ACC112 (cell line): ENCODE data around the gene NACA.
A peak's percentile ranks its signal among the peaks of the same experiment; 100 is the strongest.

ENCODE experiments used
- H2AFZ ChIP-seq: fragments of 200-600 bp; sonication (generic); one replicate; pipeline ENCODE4 v1.6.0; 2017; ENCODE audit warnings: antibody characterized with exemption, low read length; ENCODE audit not compliant: unreplicated experiment
- H3K27ac ChIP-seq: fragments of 200-600 bp; sonication (generic); 2 replicates; pipeline ENCODE4 v1.5.1; 2014; ENCODE audit warnings: low read depth, mild to moderate bottlenecking, antibody characterized with exemption, low read length, moderate library complexity
- H3K27me3 ChIP-seq: fragments of 200-600 bp; sonication (generic); 2 replicates; pipeline ENCODE4 v1.6.1; 2014; ENCODE audit warnings: mild to moderate bottlenecking, antibody characterized with exemption, low read length, moderate library complexity, mixed read lengths; ENCODE audit not compliant: insufficient read depth
- H3K36me3 ChIP-seq: fragments of 200-600 bp; sonication (generic); 2 replicates; pipeline ENCODE4 v1.6.1; 2016; ENCODE audit warnings: mild to moderate bottlenecking, antibody characterized with exemption, low read length, moderate library complexity, mixed read lengths; ENCODE audit not compliant: insufficient read depth
- H3K4me1 ChIP-seq: fragments of 200-600 bp; sonication (generic); one replicate; pipeline ENCODE4 v1.6.1; 2016; ENCODE audit warnings: low read length, mixed read lengths; ENCODE audit not compliant: insufficient read depth, unreplicated experiment, control insufficient read depth
- H3K4me3 ChIP-seq: fragments of 200-600 bp; sonication (generic); 2 replicates; pipeline ENCODE4 v1.5.1; 2014; ENCODE audit warnings: mild to moderate bottlenecking, low read depth, low read length
- H3K79me2 ChIP-seq: fragments of 200-600 bp; sonication (generic); one replicate; pipeline ENCODE4 v1.6.0; 2016; ENCODE audit warnings: low read length; ENCODE audit not compliant: control insufficient read depth, unreplicated experiment, insufficient read depth

Gene NACA

GRCh38 chr12:56724972-56725722 lies at the start of gene NACA:
Gene NACA (minus strand): TSS chr12:56725299. CDS start chr12:56724521, 778 bp downstream.
- H3K27ac ChIP-seq: peak within 1 kb of the TSS; percentile 80
- H3K36me3 ChIP-seq: peaks cover 32% of the 10 kb centered on the region
- no peaks in the 10 kb centered on the region for H3K27me3 ChIP-seq
- H2AFZ ChIP-seq: peak within 1 kb of the TSS; percentile 97
- H3K4me3 ChIP-seq: peak within 1 kb of the TSS; percentile 92
- peaks cover 50% of the 10 kb centered on the region for H3K79me2 ChIP-seq
- peaks cover 34% of the 10 kb centered on the region for H3K4me1 ChIP-seq

- H3K79me2 ChIP-seq: no peaks in the 10 kb centered on the region
- no peaks in the 10 kb centered on the region for H3K27me3 ChIP-seq
- no peak overlapping the region for H2AFZ ChIP-seq
- H3K4me3 ChIP-seq: no peak overlapping the region
- H3K27ac ChIP-seq: no peak overlapping the region
- H3K4me1 ChIP-seq: no peaks in the 10 kb centered on the region
- no peaks in the 10 kb centered on the region for H3K36me3 ChIP-seq
Measured at GRCh38 chr12:56773113-56773512, 48.0 kb upstream of the NACA start.

GRCh38 chr12:56772625-56773024 lies 47.5 kb upstream of the NACA start:
- Histone ChIP-seq H3K27ac (no peak overlapping the region), H3K27me3 (no peaks in the 10 kb centered on the region), H3K36me3 (no peaks in the 10 kb centered on the region), H3K4me1 (no peaks in the 10 kb centered on the region), H3K79me2 (no peaks in the 10 kb centered on the region), H2AFZ (no peak overlapping the region), H3K4me3 (no peak overlapping the region)

- no peak overlapping the region for H3K4me3 ChIP-seq
- H3K27me3 ChIP-seq: no peaks in the 10 kb centered on the region
- no peaks in the 10 kb centered on the region for H3K79me2 ChIP-seq
- H3K4me1 ChIP-seq: no peaks in the 10 kb centered on the region
- no peak overlapping the region for H2AFZ ChIP-seq
- no peaks in the 10 kb centered on the region for H3K36me3 ChIP-seq
- no peak overlapping the region for H3K27ac ChIP-seq
Measured at GRCh38 chr12:56769868-56770267, 44.8 kb upstream of the NACA start.

GRCh38 chr12:56768424-56768823 lies 43.3 kb upstream of the NACA start:
- Histone ChIP-seq H3K4me3 (no peak overlapping the region), H3K27ac (no peak overlapping the region), H2AFZ (no peak overlapping the region), H3K36me3 (no peaks in the 10 kb centered on the region), H3K27me3 (no peaks in the 10 kb centered on the region), H3K79me2 (no peaks in the 10 kb centered on the region), H3K4me1 (no peaks in the 10 kb centered on the region)

GRCh38 chr12:56766535-56766934 lies 41.4 kb upstream of the NACA start:
- Histone ChIP-seq H3K27me3 (no peaks in the 10 kb centered on the region), H3K4me3 (no peak overlapping the region), H2AFZ (no peak overlapping the region), H3K36me3 (no peaks in the 10 kb centered on the region), H3K27ac (no peak overlapping the region), H3K4me1 (no peaks in the 10 kb centered on the region), H3K79me2 (no peaks in the 10 kb centered on the region)

- no peak overlapping the region for H3K4me3 ChIP-seq
- H3K36me3 ChIP-seq: no peaks in the 10 kb centered on the region
- H3K27me3 ChIP-seq: no peaks in the 10 kb centered on the region
- no peak overlapping the region for H2AFZ ChIP-seq
- H3K27ac ChIP-seq: no peak overlapping the region
- H3K4me1 ChIP-seq: peaks cover 4% of the 10 kb centered on the region
- H3K79me2 ChIP-seq: no peaks in the 10 kb centered on the region
Measured at GRCh38 chr12:56763753-56764657, 38.9 kb upstream of the NACA start.

- Histone ChIP-seq H3K79me2 (no peaks in the 10 kb centered on the region), H3K27me3 (no peaks in the 10 kb centered on the region), H2AFZ (no peak overlapping the region), H3K4me3 (no peak overlapping the region), H3K4me1 (peaks cover 4% of the 10 kb centered on the region), H3K36me3 (no peaks in the 10 kb centered on the region), H3K27ac (no peak overlapping the region)
Measured at GRCh38 chr12:56761812-56762211, 36.7 kb upstream of the NACA start.

- no peak overlapping the region for H3K4me3 ChIP-seq
- H3K79me2 ChIP-seq: no peaks in the 10 kb centered on the region
- H3K27me3 ChIP-seq: no peaks in the 10 kb centered on the region
- no peak overlapping the region for H3K27ac ChIP-seq
- H3K4me1 ChIP-seq: peaks cover 4% of the 10 kb centered on the region
- no peaks in the 10 kb centered on the region for H3K36me3 ChIP-seq
- H2AFZ ChIP-seq: no peak overlapping the region
Measured at GRCh38 chr12:56760460-56760859, 35.4 kb upstream of the NACA start.

GRCh38 chr12:56759263-56759908 lies 34.3 kb upstream of the NACA start:
- H3K27me3 ChIP-seq: no peaks in the 10 kb centered on the region
- H3K36me3 ChIP-seq: no peaks in the 10 kb centered on the region
- H3K4me3 ChIP-seq: no peak overlapping the region
- no peaks in the 10 kb centered on the region for H3K79me2 ChIP-seq
- no peak overlapping the region for H2AFZ ChIP-seq
- peak overlapping the region; percentile 8; the same call in 1 of the 2 replicates for H3K27ac ChIP-seq
- H3K4me1 ChIP-seq: peaks cover 4% of the 10 kb centered on the region
